GM13977 (cell line): ENCODE measurements around the gene NFIA.

Source experiments
- DNase-seq: peaks from one replicate; pipeline ENCODE4 v3.0.0; 2012; ENCODE audit warnings: low spot score
- CTCF ChIP-seq: IDR thresholded peaks from 2 replicates; pipeline ENCODE4 v1.5.1; 2012; ENCODE audit warnings: mild to moderate bottlenecking, control low read depth; ENCODE audit not compliant: insufficient read depth; ENCODE audit errors: extremely low read depth, missing control alignments
- in situ Hi-C: fragments of 300-500 bp; cut with MboI; formaldehyde crosslinking; loops from one replicate; pipeline ENCODE4 v1.12.0; 2022; ENCODE audit warnings: low sequenced_read_pairs, low pct_unique_long_range_greater_than_20kb, mixed read lengths, inconsistent platforms; ENCODE audit not compliant: unreplicated experiment

Gene NFIA

DNA sequence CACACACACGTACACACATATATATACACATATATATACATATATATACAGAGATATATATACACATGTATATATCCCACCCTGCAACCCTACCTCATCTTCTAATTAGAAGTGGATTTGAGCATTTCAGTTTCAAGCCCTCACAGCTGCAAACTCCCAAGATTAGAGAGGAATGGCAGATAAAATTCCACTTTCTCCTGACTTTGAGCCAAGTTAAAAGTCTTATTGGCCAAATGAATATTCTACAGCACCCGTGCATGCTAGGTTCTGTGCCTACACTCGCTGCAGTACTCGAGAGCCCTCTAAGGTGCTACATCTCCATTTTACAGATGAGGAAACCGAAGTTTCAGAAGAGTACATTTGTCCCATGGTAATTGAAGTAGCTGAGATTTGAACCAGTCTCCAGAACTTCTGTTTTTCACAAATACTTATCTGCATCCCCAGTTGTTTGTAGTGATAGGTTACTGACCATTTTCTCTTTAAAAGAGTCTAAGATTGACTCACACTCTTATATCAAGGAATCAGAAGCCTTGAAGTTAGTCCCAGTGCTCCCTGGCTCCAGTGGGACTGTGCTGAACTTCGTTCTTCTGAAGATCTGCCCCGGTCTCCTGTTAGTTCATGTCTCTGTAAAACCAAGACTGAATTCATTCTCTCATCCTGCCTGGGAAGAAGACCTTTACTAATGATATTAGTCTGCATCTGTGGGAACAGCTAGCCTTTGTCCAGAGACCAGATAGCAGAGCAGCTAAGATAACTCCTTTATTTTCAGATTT, 350.4 kb downstream of the NFIA start:
- no peak for TF ChIP-seq CTCF
- no peak for DNase-seq
- in situ Hi-C loops: no loop called here

DNA sequence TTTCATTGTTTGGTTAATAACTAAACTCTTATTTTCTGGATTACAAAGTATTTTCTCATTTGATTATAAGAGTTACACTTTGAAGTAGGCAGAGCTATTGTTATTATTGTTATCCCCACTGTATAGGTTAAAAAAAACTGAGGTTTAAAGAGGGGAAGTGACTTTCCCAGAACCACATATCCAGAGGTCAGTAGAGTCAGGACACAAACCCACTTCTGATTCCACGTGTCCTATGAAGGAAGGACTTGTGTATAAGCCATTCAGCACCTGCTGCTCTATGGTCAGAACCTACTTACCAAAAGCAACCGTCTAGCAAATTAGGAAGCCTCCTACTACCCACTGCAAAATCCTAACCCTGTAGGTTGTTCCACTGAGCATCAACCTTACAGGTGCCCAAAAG, 351.3 kb downstream of the NFIA start:
- in situ Hi-C loops: no loop called here
- TF ChIP-seq CTCF: no peak
- DNase-seq: no peak

- no peak for TF ChIP-seq CTCF
- DNase-seq: no peak
- in situ Hi-C loops: no loop called here
These were observed 351.9 kb downstream of the NFIA start for GRCh38 chr1:61434276-61434675.

GRCh38 chr1:61435226-61435625, 352.9 kb downstream of the NFIA start:
- in situ Hi-C loops: no loop called here

GRCh38 chr1:61436016-61436415, 353.7 kb downstream of the NFIA start:
- in situ Hi-C loops: no loop called here
- no peak for TF ChIP-seq CTCF
- DNase-seq: no peak

More at GRCh38 chr1:61435226-61435625, 352.9 kb downstream of the NFIA start:
- no peak for TF ChIP-seq CTCF
- no peak for DNase-seq

DNA sequence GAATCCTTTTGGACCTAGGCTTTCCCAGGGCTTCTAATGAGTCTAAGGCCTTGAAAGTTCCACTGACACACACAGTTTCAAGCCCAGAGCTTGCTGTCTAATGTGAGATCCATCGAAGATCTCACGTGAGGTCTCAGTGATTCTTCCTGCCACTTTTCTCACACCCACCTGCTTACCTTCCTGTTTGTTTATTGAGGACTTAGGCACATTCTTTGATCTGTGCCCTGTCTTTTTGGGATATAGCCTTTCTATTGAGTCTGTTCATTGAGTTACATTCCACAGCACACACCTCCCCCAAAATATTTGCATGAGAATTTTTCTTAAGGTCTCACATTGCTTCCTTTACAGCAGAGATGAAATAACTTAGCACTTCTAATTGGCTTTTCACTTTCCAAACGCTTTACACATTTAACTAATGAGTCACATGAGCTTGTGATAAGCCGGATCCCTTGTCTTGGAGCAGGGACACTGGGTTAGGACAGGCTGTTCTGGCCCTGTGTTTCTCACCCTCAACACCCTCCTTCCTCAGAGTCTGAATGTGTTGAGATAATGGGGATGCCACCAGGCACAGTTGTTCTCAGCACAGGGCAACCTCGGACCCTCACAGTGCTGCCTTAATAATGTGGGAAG, 354.2 kb downstream of the NFIA start:
- in situ Hi-C loops: no loop called here
- no peak for TF ChIP-seq CTCF
- DNase-seq: no peak
